Measurements from ENCODE around the gene HPCAL1. TPM values are rescaled to one million over a fixed set of nuclear protein-coding genes. Genes with fewer than 3 reads are reported as not detected.

HPCAL1 gene
- total and polyA plus RNA-seq, 10 of the 15 experiments (the other 5 are each of a cell fraction or from before 2014, with no cell fraction given), result 0.40 to 12.8 (median 7.9) TPM

DNA sequence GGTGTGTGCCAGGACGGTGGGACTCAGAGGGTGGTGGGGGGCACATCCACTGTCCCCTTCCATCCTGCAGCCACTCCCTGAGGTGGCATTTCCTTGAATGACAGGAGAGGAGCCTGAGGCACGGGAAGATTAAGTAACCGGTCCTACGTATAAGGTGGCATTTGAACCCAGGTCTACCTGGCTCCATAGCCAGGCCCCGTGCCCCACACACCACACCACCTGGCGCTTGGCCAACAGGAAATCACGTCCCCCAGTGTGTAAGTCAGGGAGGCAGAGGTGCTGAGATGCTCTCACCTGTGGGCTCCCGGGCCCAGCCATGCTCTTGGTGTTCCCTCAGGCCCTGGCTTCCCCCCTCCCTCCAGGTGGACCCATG lies 53.7 kb downstream of the HPCAL1 start (continued):
- TF ChIP-seq, protein P1, sequence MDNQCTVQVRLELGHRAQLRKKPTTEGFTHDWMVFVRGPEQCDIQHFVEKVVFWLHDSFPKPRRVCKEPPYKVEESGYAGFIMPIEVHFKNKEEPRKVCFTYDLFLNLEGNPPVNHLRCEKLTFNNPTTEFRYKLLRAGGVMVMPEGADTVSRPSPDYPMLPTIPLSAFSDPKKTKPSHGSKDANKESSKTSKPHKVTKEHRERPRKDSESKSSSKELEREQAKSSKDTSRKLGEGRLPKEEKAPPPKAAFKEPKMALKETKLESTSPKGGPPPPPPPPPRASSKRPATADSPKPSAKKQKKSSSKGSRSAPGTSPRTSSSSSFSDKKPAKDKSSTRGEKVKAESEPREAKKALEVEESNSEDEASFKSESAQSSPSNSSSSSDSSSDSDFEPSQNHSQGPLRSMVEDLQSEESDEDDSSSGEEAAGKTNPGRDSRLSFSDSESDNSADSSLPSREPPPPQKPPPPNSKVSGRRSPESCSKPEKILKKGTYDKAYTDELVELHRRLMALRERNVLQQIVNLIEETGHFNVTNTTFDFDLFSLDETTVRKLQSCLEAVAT (IDR thresholded peaks at IDR 0.05), result no peak
- TF ChIP-seq ETV6 (conservative IDR thresholded peaks at IDR 0.05 in 1 of 2, IDR thresholded peaks at IDR 0.05 in 1 of 2; ENCODE audit: borderline replicate concordance in 1 of 2, low read depth in 1 of 2), result no peak

DNA sequence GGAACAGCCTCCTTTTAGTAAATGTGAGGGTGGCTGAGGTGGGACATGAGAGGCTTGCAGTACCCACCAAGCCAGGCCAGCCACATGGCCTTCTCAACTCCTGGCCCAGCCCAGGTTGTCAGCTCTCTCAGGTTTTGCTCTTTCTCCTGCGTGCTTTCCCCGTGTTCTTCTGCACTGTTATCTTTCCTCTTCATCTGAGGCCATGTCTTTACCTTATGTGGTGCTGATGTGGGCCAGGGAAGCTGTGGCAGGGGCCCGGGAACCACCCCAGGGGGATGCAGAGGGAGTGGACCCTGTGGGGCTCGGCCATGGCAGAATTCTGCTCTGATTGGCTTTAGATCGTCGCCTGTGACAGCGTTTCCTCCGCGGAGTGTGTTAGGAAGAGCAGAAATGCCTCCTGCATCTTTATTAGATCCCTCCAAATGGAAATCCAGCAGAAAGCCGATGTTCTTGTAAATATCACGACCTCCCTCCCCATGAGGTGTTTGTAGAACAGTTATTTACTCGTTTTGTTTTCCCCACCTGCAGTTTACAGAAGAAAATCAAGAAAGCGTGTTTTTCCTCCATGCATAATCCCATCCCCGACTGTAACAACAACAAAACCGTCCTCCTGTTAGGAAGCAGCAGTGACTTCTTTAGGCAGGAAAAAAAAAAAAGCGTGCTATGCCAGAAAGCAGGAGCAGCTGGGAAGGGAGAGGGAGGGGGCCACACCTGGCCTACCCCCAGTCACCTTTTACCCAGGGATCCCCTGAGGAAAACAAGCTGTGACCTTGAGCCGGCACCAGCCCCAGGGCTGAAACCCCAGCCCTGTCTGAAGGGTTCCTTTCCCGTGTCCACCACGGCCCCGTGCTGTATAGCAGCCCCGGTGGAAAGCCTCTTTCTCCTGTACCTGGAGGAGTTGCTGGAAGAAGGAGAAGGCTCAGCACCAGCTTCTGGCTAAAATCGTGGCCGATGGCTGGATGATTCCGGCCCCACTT lies 54.8 kb downstream of the HPCAL1 start:
- ChIA-PET SMC1A (ENCODE audit: uncharacterized antibody, unreplicated experiment) (no interaction called here), CTCF (interaction anchor here (0.5 kb wide), 1 partner anchor 139 kb away, joined by 3 read pairs; no protein-coding TSS in a partner anchor), POLR2A (interaction anchor here (0.5 kb wide), 1 partner anchor 23 kb away, joined by 4 read pairs; no protein-coding TSS in a partner anchor), RAD21 (ENCODE audit: unreplicated experiment) (no interaction called here)
- Histone ChIP-seq H3K4me1 (ENCODE audit: control insufficient read depth, insufficient read depth, low read length) (no peaks in the 10 kb centered on the region), H4K20me1 (ENCODE audit: control insufficient read depth, insufficient read depth) (no peaks in the 10 kb centered on the region), H3K27ac (ENCODE audit: control insufficient read depth, insufficient read depth) (no peak overlapping the region), H3K9me3 (replicated peaks; ENCODE audit: control insufficient read depth, insufficient read depth, low read length) (no peaks in the 10 kb centered on the region), H3K4me3 (no peak overlapping the region), H3K4me2 (ENCODE audit: control insufficient read depth, insufficient read depth) (no peak overlapping the region), H3K27me3 (replicated peaks in 1 of 2; ENCODE audit: control insufficient read depth in 2 of 2, insufficient read depth in 2 of 2, low read length in 1 of 2) (no peaks in the 10 kb centered on the region), H3K9ac (ENCODE audit: control insufficient read depth, insufficient read depth, low read length) (no peak overlapping the region), H3K36me3 (ENCODE audit: control insufficient read depth in 2 of 2, insufficient read depth in 2 of 2, low read length in 1 of 2) (no peaks in the 10 kb centered on the region; a peak in 1 of 4 replicates), H2AFZ (ENCODE audit: control insufficient read depth, low read depth, low read length) (no peak overlapping the region), H3K79me2 (ENCODE audit: control insufficient read depth, insufficient read depth, low read length) (no peaks in the 10 kb centered on the region)
- BruUV-seq (replicated peaks), result no TSS peak
- 60% methylated on average over 23 of the region's 24 CpGs for WGBS (ENCODE audit: insufficient coverage, insufficient replicate concordance, low lambda C conversion rate, missing lambda C conversion rate)
- ATAC-seq (no peak), DNase-seq (ENCODE audit: low read depth, low spot score) (no peak), FAIRE-seq (no peak)
- in situ Hi-C loops (cut with MboI), result no loop called here
- intact Hi-C loops (cut with micrococcal nuclease; ENCODE audit: unreplicated experiment), result no loop called here
- TF ChIP-seq, protein P2, sequence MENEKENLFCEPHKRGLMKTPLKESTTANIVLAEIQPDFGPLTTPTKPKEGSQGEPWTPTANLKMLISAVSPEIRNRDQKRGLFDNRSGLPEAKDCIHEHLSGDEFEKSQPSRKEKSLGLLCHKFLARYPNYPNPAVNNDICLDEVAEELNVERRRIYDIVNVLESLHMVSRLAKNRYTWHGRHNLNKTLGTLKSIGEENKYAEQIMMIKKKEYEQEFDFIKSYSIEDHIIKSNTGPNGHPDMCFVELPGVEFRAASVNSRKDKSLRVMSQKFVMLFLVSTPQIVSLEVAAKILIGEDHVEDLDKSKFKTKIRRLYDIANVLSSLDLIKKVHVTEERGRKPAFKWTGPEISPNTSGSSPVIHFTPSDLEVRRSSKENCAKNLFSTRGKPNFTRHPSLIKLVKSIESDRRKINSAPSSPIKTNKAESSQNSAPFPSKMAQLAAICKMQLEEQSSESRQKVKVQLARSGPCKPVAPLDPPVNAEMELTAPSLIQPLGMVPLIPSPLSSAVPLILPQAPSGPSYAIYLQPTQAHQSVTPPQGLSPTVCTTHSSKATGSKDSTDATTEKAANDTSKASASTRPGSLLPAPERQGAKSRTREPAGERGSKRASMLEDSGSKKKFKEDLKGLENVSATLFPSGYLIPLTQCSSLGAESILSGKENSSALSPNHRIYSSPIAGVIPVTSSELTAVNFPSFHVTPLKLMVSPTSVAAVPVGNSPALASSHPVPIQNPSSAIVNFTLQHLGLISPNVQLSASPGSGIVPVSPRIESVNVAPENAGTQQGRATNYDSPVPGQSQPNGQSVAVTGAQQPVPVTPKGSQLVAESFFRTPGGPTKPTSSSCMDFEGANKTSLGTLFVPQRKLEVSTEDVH (IDR thresholded peaks at IDR 0.05; ENCODE audit: low read depth, partially characterized antibody), result no peak
- TF ChIP-seq EP300 (IDR thresholded peaks at IDR 0.05; ENCODE audit: borderline replicate concordance in 1 of 2, control insufficient read depth in 1 of 2, low read depth in 2 of 2, low read length in 2 of 2) (no peak), SMAD1 (IDR thresholded peaks at IDR 0.05; ENCODE audit: low read depth, partially characterized antibody) (no peak), NR2F1 (conservative IDR thresholded peaks at IDR 0.05) (no peak), IRF4 (IDR thresholded peaks at IDR 0.05; ENCODE audit: low read depth, low read length) (no peak), ETV6 (conservative IDR thresholded peaks at IDR 0.05 in 1 of 2, IDR thresholded peaks at IDR 0.05 in 1 of 2; ENCODE audit: borderline replicate concordance in 1 of 2, low read depth in 1 of 2) (no peak), SMAD5 (IDR thresholded peaks at IDR 0.05; ENCODE audit: low read depth) (no peak), ZSCAN29 (IDR thresholded peaks at IDR 0.05) (no peak), TCF3 (IDR thresholded peaks at IDR 0.05; ENCODE audit: borderline replicate concordance, insufficient read depth, low read depth, low read length) (no peak)
- TF ChIP-seq, protein P3, sequence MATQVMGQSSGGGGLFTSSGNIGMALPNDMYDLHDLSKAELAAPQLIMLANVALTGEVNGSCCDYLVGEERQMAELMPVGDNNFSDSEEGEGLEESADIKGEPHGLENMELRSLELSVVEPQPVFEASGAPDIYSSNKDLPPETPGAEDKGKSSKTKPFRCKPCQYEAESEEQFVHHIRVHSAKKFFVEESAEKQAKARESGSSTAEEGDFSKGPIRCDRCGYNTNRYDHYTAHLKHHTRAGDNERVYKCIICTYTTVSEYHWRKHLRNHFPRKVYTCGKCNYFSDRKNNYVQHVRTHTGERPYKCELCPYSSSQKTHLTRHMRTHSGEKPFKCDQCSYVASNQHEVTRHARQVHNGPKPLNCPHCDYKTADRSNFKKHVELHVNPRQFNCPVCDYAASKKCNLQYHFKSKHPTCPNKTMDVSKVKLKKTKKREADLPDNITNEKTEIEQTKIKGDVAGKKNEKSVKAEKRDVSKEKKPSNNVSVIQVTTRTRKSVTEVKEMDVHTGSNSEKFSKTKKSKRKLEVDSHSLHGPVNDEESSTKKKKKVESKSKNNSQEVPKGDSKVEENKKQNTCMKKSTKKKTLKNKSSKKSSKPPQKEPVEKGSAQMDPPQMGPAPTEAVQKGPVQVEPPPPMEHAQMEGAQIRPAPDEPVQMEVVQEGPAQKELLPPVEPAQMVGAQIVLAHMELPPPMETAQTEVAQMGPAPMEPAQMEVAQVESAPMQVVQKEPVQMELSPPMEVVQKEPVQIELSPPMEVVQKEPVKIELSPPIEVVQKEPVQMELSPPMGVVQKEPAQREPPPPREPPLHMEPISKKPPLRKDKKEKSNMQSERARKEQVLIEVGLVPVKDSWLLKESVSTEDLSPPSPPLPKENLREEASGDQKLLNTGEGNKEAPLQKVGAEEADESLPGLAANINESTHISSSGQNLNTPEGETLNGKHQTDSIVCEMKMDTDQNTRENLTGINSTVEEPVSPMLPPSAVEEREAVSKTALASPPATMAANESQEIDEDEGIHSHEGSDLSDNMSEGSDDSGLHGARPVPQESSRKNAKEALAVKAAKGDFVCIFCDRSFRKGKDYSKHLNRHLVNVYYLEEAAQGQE (IDR thresholded peaks at IDR 0.05; ENCODE audit: low read depth, low read length), result no peak
